Measurements from ENCODE around the gene TFAP2C.

Gene TFAP2C

DNA sequence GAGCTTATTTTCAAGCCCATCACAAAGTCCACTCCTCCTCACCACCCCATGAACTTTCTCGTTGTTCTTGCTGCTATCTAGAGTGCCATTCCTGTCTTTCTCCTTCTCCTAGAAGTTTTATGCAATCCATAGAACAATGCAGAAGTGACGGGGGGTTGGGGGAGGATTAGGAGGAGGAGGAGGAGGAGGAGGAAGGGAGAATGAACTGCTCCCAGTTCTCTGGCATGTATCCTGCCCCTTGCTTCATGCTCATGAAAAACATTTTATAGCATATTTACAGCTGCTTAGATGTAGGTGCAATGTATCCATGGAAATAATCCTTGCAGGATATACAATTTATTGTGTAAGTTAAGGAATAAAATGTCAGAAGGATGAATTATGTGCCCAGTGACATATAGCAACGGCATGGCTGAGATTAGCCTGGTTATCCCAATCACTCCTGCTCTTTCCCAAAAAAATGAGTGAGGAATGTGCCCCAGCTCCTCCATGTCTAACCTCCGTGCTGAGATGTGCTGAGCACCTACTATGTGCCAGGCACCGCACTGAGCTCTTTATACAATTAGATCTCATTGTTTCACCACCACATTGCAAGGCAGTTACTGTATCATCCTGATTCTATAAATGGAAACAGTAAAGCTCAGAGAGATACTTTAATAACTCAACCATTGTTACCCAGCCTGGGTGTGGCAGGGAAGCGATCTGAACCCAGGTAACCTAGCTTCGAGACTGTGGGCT lies 41.6 kb upstream of the TFAP2C start:
- TF ChIP-seq OSR1 (CRISPR knock-in tag; IDR thresholded peaks at IDR 0.05) (no peak), ZC3H10 (CRISPR knock-in tag; IDR thresholded peaks at IDR 0.05) (no peak), TOX (CRISPR knock-in tag; IDR thresholded peaks at IDR 0.05; ENCODE audit: borderline replicate concordance) (no peak), ESRRG (CRISPR knock-in tag; IDR thresholded peaks at IDR 0.05) (no peak), CREB5 (CRISPR knock-in tag; IDR thresholded peaks at IDR 0.05; ENCODE audit: low read depth) (no peak), ZNF565 (CRISPR knock-in tag; conservative IDR thresholded peaks at IDR 0.05; ENCODE audit: low read depth) (no peak), CSRNP3 (CRISPR knock-in tag; IDR thresholded peaks at IDR 0.05) (no peak), ZFP30 (CRISPR knock-in tag; IDR thresholded peaks at IDR 0.05) (no peak), RARB (CRISPR knock-in tag; IDR thresholded peaks at IDR 0.05) (no peak), SNAI2 (CRISPR knock-in tag; IDR thresholded peaks at IDR 0.05) (no peak), ARNTL (CRISPR knock-in tag; IDR thresholded peaks at IDR 0.05; ENCODE audit: borderline replicate concordance, low read depth) (no peak), CSDC2 (CRISPR knock-in tag; IDR thresholded peaks at IDR 0.05) (no peak), ZNF70 (CRISPR knock-in tag; IDR thresholded peaks at IDR 0.05) (no peak), PPARA (CRISPR knock-in tag; IDR thresholded peaks at IDR 0.05; ENCODE audit: borderline replicate concordance) (no peak)
- TF ChIP-seq, protein P1, sequence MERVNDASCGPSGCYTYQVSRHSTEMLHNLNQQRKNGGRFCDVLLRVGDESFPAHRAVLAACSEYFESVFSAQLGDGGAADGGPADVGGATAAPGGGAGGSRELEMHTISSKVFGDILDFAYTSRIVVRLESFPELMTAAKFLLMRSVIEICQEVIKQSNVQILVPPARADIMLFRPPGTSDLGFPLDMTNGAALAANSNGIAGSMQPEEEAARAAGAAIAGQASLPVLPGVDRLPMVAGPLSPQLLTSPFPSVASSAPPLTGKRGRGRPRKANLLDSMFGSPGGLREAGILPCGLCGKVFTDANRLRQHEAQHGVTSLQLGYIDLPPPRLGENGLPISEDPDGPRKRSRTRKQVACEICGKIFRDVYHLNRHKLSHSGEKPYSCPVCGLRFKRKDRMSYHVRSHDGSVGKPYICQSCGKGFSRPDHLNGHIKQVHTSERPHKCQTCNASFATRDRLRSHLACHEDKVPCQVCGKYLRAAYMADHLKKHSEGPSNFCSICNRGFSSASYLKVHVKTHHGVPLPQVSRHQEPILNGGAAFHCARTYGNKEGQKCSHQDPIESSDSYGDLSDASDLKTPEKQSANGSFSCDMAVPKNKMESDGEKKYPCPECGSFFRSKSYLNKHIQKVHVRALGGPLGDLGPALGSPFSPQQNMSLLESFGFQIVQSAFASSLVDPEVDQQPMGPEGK (CRISPR knock-in tag; IDR thresholded peaks at IDR 0.05; ENCODE audit: borderline replicate concordance) = no peak
- TF ChIP-seq, protein P2, sequence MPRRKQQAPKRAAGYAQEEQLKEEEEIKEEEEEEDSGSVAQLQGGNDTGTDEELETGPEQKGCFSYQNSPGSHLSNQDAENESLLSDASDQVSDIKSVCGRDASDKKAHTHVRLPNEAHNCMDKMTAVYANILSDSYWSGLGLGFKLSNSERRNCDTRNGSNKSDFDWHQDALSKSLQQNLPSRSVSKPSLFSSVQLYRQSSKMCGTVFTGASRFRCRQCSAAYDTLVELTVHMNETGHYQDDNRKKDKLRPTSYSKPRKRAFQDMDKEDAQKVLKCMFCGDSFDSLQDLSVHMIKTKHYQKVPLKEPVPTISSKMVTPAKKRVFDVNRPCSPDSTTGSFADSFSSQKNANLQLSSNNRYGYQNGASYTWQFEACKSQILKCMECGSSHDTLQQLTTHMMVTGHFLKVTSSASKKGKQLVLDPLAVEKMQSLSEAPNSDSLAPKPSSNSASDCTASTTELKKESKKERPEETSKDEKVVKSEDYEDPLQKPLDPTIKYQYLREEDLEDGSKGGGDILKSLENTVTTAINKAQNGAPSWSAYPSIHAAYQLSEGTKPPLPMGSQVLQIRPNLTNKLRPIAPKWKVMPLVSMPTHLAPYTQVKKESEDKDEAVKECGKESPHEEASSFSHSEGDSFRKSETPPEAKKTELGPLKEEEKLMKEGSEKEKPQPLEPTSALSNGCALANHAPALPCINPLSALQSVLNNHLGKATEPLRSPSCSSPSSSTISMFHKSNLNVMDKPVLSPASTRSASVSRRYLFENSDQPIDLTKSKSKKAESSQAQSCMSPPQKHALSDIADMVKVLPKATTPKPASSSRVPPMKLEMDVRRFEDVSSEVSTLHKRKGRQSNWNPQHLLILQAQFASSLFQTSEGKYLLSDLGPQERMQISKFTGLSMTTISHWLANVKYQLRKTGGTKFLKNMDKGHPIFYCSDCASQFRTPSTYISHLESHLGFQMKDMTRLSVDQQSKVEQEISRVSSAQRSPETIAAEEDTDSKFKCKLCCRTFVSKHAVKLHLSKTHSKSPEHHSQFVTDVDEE (CRISPR knock-in tag; IDR thresholded peaks at IDR 0.05) = no peak
- no peak for ATAC-seq

DNA sequence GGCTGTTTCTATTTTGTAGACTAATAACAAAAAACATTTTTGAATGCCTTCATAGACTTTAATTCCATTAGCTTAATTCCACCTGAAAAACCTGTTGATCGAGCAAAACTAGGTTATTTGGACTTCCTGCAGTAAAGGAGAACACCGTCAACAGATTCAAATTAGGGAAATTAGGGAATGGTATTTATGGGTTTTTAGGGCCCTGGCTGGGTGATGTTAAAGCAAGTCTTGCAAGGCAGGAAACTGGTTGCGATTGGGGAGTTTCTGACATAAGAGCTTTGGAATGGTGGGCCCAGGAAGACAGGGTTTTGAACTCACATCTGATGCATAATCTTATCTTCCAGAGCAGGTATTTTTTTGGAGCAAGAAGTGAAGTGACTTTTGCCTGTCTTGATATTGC lies 40.1 kb upstream of the TFAP2C start:
- no peak for ATAC-seq

GRCh38 chr20:56589633-56590032 lies 39.5 kb upstream of the TFAP2C start:
- no peak for ATAC-seq
- TF ChIP-seq PPARA (CRISPR knock-in tag; IDR thresholded peaks at IDR 0.05; ENCODE audit: borderline replicate concordance) (no peak), ZC3H10 (CRISPR knock-in tag; IDR thresholded peaks at IDR 0.05) (no peak), CSRNP3 (CRISPR knock-in tag; IDR thresholded peaks at IDR 0.05) (no peak), TOX (CRISPR knock-in tag; IDR thresholded peaks at IDR 0.05; ENCODE audit: borderline replicate concordance) (no peak), CSDC2 (CRISPR knock-in tag; IDR thresholded peaks at IDR 0.05) (no peak), TCF4 (CRISPR knock-in tag; IDR thresholded peaks at IDR 0.05; ENCODE audit: borderline replicate concordance) (no peak), OSR1 (CRISPR knock-in tag; IDR thresholded peaks at IDR 0.05) (no peak), ZNF565 (CRISPR knock-in tag; conservative IDR thresholded peaks at IDR 0.05; ENCODE audit: low read depth) (no peak)
- TF ChIP-seq, protein P2 (CRISPR knock-in tag; IDR thresholded peaks at IDR 0.05) = no peak

More for the DNA sequence above, 40.1 kb upstream of the TFAP2C start:
- no peak for TF ChIP-seq ZC3H10 (CRISPR knock-in tag; IDR thresholded peaks at IDR 0.05)
- no peak for TF ChIP-seq GLIS3 (CRISPR knock-in tag; IDR thresholded peaks at IDR 0.05)
- no peak for TF ChIP-seq OSR1 (CRISPR knock-in tag; IDR thresholded peaks at IDR 0.05)
- TF ChIP-seq ESRRG (CRISPR knock-in tag; IDR thresholded peaks at IDR 0.05) = no peak
- no peak for TF ChIP-seq ZNF565 (CRISPR knock-in tag; conservative IDR thresholded peaks at IDR 0.05; ENCODE audit: low read depth)
- TF ChIP-seq ZFP30 (CRISPR knock-in tag; IDR thresholded peaks at IDR 0.05) = no peak
- TF ChIP-seq ARNTL (CRISPR knock-in tag; IDR thresholded peaks at IDR 0.05; ENCODE audit: borderline replicate concordance, low read depth) = no peak
- no peak for TF ChIP-seq ZNF70 (CRISPR knock-in tag; IDR thresholded peaks at IDR 0.05)
